ENCODE results near the gene HAGHL.

The HAGHL gene

GRCh38 chr16:776824-777223 lies 49.9 kb downstream of the HAGHL start:
- DNase-seq: no peak

- DNase-seq: no peak
These were observed 50.9 kb downstream of the HAGHL start for GRCh38 chr16:777826-778225.

- DNase-seq: no peak
These were observed 51.5 kb downstream of the HAGHL start for GRCh38 chr16:778447-778846.

- DNase-seq: no peak
These were observed 52.1 kb downstream of the HAGHL start for GRCh38 chr16:778909-779527.
